ENCODE results near the gene ATRN. TPM values are rescaled to one million over a fixed set of nuclear protein-coding genes. Genes with fewer than 3 reads are reported as not detected.
"Not testable (repeated sequence)": the region's sequence is repeated elsewhere in the genome, so short reads cannot be mapped to it uniquely, and the experiment has no call there.

The ATRN gene
- total RNA-seq, 1 donor from 2014 or later = 50.2 TPM

DNA sequence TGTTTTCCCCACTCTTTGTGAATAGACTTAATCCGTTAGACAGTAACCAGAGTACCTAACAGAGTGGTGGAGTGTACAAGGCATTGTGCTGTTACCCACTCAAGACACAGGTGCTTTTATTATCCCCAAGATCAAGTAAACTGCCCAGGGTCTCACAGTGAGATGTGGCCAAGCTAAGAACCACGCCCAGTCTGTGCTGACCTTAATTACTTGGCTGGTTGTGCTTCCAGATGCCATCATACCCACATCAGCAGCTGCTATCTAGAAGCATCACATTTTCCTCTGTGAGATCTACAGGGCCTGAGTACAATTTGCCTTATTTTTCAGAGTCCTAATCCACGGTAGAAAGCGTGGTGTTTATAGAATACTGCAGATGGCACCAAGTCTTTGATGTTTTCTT lies 122.1 kb downstream of the ATRN start:
- Mint-ChIP-seq H3K4me3 (ENCODE audit: unreplicated experiment) (no peak overlapping the region), H3K27ac (ENCODE audit: unreplicated experiment) (no peak overlapping the region), H3K9me3 (ENCODE audit: unreplicated experiment) (no peaks in the 10 kb centered on the region), H3K27me3 (ENCODE audit: unreplicated experiment) (no peaks in the 10 kb centered on the region), H3K4me1 (ENCODE audit: unreplicated experiment) (no peaks in the 10 kb centered on the region), H3K36me3 (ENCODE audit: unreplicated experiment) (peaks cover 33% of the 10 kb centered on the region)
- DNase-seq (ENCODE audit: extremely low spot score, unreplicated experiment) = no peak
- no peak for TF ChIP-seq CTCF (IDR thresholded peaks at IDR 0.05)

GRCh38 chr20:3595541-3595940 lies 124.7 kb downstream of the ATRN start:
- H3K4me3 Mint-ChIP-seq (ENCODE audit: unreplicated experiment) = no peak overlapping the region

DNA sequence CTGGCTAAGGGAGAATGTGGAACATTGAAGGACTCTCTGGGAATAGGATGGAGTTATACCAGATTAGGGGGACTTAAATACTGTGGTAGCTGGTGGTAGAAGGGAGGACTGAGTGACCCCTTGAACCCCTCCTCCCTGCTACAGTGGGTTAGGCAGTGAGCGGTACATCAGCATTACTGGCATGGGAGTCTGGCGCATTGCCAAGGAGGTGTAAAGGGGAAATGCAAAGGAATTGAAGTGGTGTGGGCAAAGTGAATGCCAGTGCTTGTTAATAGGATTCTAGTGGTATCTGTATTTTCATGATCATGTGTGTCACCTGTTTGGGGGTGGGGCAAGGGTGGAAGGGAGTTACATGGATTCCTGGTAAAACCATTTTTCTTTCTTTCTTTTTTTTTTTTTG lies 132.3 kb downstream of the ATRN start:
- no peaks in the 10 kb centered on the region for H3K4me1 Mint-ChIP-seq (ENCODE audit: unreplicated experiment)

More at GRCh38 chr20:3595541-3595940, 124.7 kb downstream of the ATRN start:
- TF ChIP-seq CTCF (IDR thresholded peaks at IDR 0.05) = no peak
- Mint-ChIP-seq H3K27me3 (ENCODE audit: unreplicated experiment) (no peaks in the 10 kb centered on the region), H3K4me1 (ENCODE audit: unreplicated experiment) (no peaks in the 10 kb centered on the region), H3K27ac (ENCODE audit: unreplicated experiment) (no peak overlapping the region), H3K9me3 (ENCODE audit: unreplicated experiment) (no peaks in the 10 kb centered on the region), H3K36me3 (ENCODE audit: unreplicated experiment) (peaks cover 47% of the 10 kb centered on the region)
- no peak for DNase-seq (ENCODE audit: extremely low spot score, unreplicated experiment)

GRCh38 chr20:3605386-3605886 lies 134.6 kb downstream of the ATRN start:
- H3K27me3 Mint-ChIP-seq (ENCODE audit: unreplicated experiment); H3K9me3 Mint-ChIP-seq (ENCODE audit: unreplicated experiment); DNase-seq (ENCODE audit: extremely low spot score, unreplicated experiment); H3K4me1 Mint-ChIP-seq (ENCODE audit: unreplicated experiment); H3K27ac Mint-ChIP-seq (ENCODE audit: unreplicated experiment); H3K4me3 Mint-ChIP-seq (ENCODE audit: unreplicated experiment): not testable (repeated sequence)
- H3K36me3 Mint-ChIP-seq (ENCODE audit: unreplicated experiment) = peaks cover 53% of the 10 kb centered on the region

More for the DNA sequence above, 132.3 kb downstream of the ATRN start:
- no peak for DNase-seq (ENCODE audit: extremely low spot score, unreplicated experiment)
- Mint-ChIP-seq H3K27ac (ENCODE audit: unreplicated experiment) (no peak overlapping the region), H3K36me3 (ENCODE audit: unreplicated experiment) (peaks cover 56% of the 10 kb centered on the region), H3K9me3 (ENCODE audit: unreplicated experiment) (peaks cover 4% of the 10 kb centered on the region), H3K4me3 (ENCODE audit: unreplicated experiment) (no peak overlapping the region), H3K27me3 (ENCODE audit: unreplicated experiment) (no peaks in the 10 kb centered on the region)
- TF ChIP-seq CTCF (IDR thresholded peaks at IDR 0.05) = no peak

DNA sequence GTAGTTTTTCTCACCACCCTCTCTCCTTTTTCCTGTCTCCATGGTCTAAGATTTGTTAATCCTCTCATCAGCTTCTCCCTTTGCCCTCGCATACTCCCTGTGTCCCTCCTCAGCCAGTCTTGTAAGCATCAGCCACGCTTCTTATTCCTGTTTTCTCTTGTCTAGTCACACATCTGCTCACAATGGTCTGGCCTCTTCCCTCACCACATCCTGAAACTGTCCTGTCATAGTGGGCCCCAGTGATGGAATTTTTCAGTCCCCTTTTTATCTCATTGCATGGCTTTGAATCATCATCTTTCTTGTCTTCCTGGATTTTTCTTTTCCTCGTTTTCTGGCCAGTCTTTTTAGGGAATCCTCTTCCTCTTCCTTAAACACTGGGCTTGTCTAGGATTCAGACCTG lies 135.2 kb downstream of the ATRN start:
- Mint-ChIP-seq H3K36me3 (ENCODE audit: unreplicated experiment) (peaks cover 52% of the 10 kb centered on the region), H3K4me1 (ENCODE audit: unreplicated experiment) (no peaks in the 10 kb centered on the region), H3K27ac (ENCODE audit: unreplicated experiment) (no peak overlapping the region), H3K4me3 (ENCODE audit: unreplicated experiment) (no peak overlapping the region), H3K27me3 (ENCODE audit: unreplicated experiment) (no peaks in the 10 kb centered on the region), H3K9me3 (ENCODE audit: unreplicated experiment) (peaks cover 5% of the 10 kb centered on the region)
- DNase-seq (ENCODE audit: extremely low spot score, unreplicated experiment) = no peak
- no peak for TF ChIP-seq CTCF (IDR thresholded peaks at IDR 0.05)

- Mint-ChIP-seq H3K27ac (ENCODE audit: unreplicated experiment) (no peak overlapping the region), H3K36me3 (ENCODE audit: unreplicated experiment) (peaks cover 27% of the 10 kb centered on the region), H3K4me1 (ENCODE audit: unreplicated experiment) (peaks cover 15% of the 10 kb centered on the region), H3K27me3 (ENCODE audit: unreplicated experiment) (no peaks in the 10 kb centered on the region), H3K4me3 (ENCODE audit: unreplicated experiment) (no peak overlapping the region), H3K9me3 (ENCODE audit: unreplicated experiment) (peaks cover 5% of the 10 kb centered on the region)
- no peak for TF ChIP-seq CTCF (IDR thresholded peaks at IDR 0.05)
- DNase-seq (ENCODE audit: extremely low spot score, unreplicated experiment) = no peak
Observed at GRCh38 chr20:3611901-3612300, 141.1 kb downstream of the ATRN start.

All from osteocyte (in vitro differentiated cells).